Measurements from ENCODE around the gene GNLY. TPM values are rescaled to one million over a fixed set of nuclear protein-coding genes. Genes with fewer than 3 reads are reported as not detected.

Gene GNLY
- total and polyA plus RNA-seq, 2 donors (not counting 3 experiments of a cell fraction or from before 2014, with no cell fraction given), result not detected

DNA sequence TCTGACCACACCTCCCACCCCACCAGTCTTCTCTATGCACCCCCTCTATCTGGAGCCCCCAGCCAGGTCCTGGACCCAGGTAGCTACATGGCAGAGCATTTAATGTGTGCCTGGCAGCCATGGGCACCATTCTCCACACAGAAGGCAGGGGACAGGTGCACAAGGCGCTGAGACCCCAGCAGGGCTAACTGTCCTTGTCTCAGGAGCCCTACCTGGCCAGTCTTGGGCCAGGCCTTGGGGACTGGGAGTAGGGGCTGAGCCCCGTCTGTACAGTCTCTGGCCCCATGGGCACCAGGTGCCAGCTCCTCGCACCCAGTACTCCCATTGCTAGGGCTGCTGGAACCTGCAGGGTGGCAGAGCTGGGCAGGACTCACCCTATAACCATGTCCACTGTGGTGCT, 2.9 kb downstream of the GNLY start:
- no TSS peak for BruUV-seq (replicated peaks)
- H2AFZ ChIP-seq (ENCODE audit: low read depth, low read length), result no peak overlapping the region
- H4K20me1 ChIP-seq (replicated peaks; ENCODE audit: control insufficient read depth, extremely low read depth, insufficient read depth, low read length), result no peaks in the 10 kb centered on the region
- H3K4me1 ChIP-seq (ENCODE audit: control insufficient read depth, extremely low read depth, insufficient read depth, low read length), result peaks cover 6% of the 10 kb centered on the region
- POLR2A ChIA-PET, result no interaction called here
- no peak for FAIRE-seq
- no peak overlapping the region for H3K9ac ChIP-seq (replicated peaks; ENCODE audit: extremely low read depth, insufficient read depth, low read length)
- TF ChIP-seq, protein P1, sequence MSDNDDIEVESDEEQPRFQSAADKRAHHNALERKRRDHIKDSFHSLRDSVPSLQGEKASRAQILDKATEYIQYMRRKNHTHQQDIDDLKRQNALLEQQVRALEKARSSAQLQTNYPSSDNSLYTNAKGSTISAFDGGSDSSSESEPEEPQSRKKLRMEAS (IDR thresholded peaks at IDR 0.05; ENCODE audit: insufficient read depth, insufficient read length), result no peak
- TF ChIP-seq JUN (IDR thresholded peaks at IDR 0.05; ENCODE audit: borderline replicate concordance, insufficient read depth, insufficient read length, low read depth) (no peak), FOS (IDR thresholded peaks at IDR 0.05; ENCODE audit: borderline replicate concordance, insufficient read depth, low read length) (no peak), POLR2A (IDR thresholded peaks at IDR 0.05; ENCODE audit: low read depth, low read length) (no peak), GATA2 (IDR thresholded peaks at IDR 0.05; ENCODE audit: insufficient read depth, insufficient read length, low read depth, low read length) (no peak), EZH2 (IDR thresholded peaks at IDR 0.05; ENCODE audit: borderline replicate concordance, low read depth, low read length, severe bottlenecking) (no peak), POLR2AphosphoS5 (IDR thresholded peaks at IDR 0.05; ENCODE audit: insufficient read depth, low read depth, low read length) (no peak), MYC (IDR thresholded peaks at IDR 0.05; ENCODE audit: low read depth, low read length) (no peak)
- TF ChIP-seq, protein P2, sequence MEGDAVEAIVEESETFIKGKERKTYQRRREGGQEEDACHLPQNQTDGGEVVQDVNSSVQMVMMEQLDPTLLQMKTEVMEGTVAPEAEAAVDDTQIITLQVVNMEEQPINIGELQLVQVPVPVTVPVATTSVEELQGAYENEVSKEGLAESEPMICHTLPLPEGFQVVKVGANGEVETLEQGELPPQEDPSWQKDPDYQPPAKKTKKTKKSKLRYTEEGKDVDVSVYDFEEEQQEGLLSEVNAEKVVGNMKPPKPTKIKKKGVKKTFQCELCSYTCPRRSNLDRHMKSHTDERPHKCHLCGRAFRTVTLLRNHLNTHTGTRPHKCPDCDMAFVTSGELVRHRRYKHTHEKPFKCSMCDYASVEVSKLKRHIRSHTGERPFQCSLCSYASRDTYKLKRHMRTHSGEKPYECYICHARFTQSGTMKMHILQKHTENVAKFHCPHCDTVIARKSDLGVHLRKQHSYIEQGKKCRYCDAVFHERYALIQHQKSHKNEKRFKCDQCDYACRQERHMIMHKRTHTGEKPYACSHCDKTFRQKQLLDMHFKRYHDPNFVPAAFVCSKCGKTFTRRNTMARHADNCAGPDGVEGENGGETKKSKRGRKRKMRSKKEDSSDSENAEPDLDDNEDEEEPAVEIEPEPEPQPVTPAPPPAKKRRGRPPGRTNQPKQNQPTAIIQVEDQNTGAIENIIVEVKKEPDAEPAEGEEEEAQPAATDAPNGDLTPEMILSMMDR (IDR thresholded peaks at IDR 0.05; ENCODE audit: extremely low read depth in 1 of 2, insufficient read depth in 1 of 2, low read depth in 1 of 2, low read length in 2 of 2), result no peak
- no peaks in the 10 kb centered on the region for H3K9me3 ChIP-seq (replicated peaks; ENCODE audit: control insufficient read depth, insufficient read depth, low read length)
- CTCF ChIA-PET, result interaction anchor here (0.8 to 3.6 kb wide), 5 partner anchors 10 to 60 kb away, joined by 3 to 15 read pairs (median 5); no protein-coding TSS in a partner anchor
- no peak overlapping the region for H3K4me3 ChIP-seq (replicated peaks in 1 of 3; ENCODE audit: insufficient read depth in 1 of 3, low read depth in 1 of 3, low read length in 3 of 3)
- H3K9me1 ChIP-seq (replicated peaks; ENCODE audit: control insufficient read depth, extremely low read depth, insufficient read depth, low read length), result no peaks in the 10 kb centered on the region
- H3K4me2 ChIP-seq (ENCODE audit: insufficient read depth, low read length), result no peak overlapping the region
- dilution Hi-C loops (cut with MboI; ENCODE audit: extremely low pct_ligation_motif_present, low sequenced_read_pairs) (no loop called here), intact Hi-C loops (cut with micrococcal nuclease) (no loop called here)
- H3K36me3 ChIP-seq (ENCODE audit: control insufficient read depth in 2 of 2, extremely low read depth in 1 of 2, insufficient read depth in 2 of 2, low read length in 2 of 2), result no peaks in the 10 kb centered on the region
- H3K27me3 ChIP-seq (ENCODE audit: control insufficient read depth in 2 of 2, insufficient read depth in 2 of 2, low read length in 2 of 2), result no peaks in the 10 kb centered on the region
- H3K27ac ChIP-seq (ENCODE audit: insufficient read depth, low read depth, low read length), result no peak overlapping the region
- H3K79me2 ChIP-seq (ENCODE audit: control insufficient read depth, insufficient read depth, low read length), result no peaks in the 10 kb centered on the region
- DNase-seq (ENCODE audit: low read depth, low spot score), result no peak

Measured in endothelial cell of umbilical vein (primary cell).